Stomach (tissue), 9 donors: ENCODE data around the gene CTBP1. TPM values are rescaled to one million over a fixed set of nuclear protein-coding genes. Genes with fewer than 3 reads are reported as not detected.

ENCODE experiments used
- DNase-seq, 2 donors: peaks; one replicate each; pipeline versions ENCODE4 v3.0.0 to v3.0.0-alpha.2; 2013 to 2019
- H3K27ac ChIP-seq, 5 donors: fragments of 200-600 bp in 4 of 5; sonication (generic) in 4 of 5; one replicate each; pipeline ENCODE4 v1.5.1; 2013 to 2019; ENCODE audit warnings: mild to moderate bottlenecking in 1 of 5, moderate library complexity in 1 of 5
- H3K27me3 ChIP-seq, 3 donors: fragments of 200-600 bp; sonication (generic); one replicate each; pipeline ENCODE4 v1.5.1; 2017 to 2019; ENCODE audit warnings: mixed run types in 1 of 3
- H3K36me3 ChIP-seq, 4 donors: fragments of 200-600 bp; sonication (generic); 1 replicate in 3 of 4; 2 replicates in 1 of 4; pipeline ENCODE4 v1.5.1; 2016 to 2019
- H3K4me1 ChIP-seq, 4 donors: fragments of 200-600 bp; sonication (generic); one replicate each; pipeline ENCODE4 v1.5.1; 2016 to 2019
- H3K4me3 ChIP-seq, 4 donors: fragments of 200-600 bp; sonication (generic) in 3 of 4; one replicate each; pipeline ENCODE4 v1.5.1; 2016 to 2019; ENCODE audit warnings: mild to moderate bottlenecking in 1 of 4
- H3K9me3 ChIP-seq, 4 donors: fragments of 200-600 bp; sonication (generic); one replicate each; pipeline ENCODE4 v1.5.1; 2016 to 2019
- EP300 ChIP-seq: sonication (generic); formaldehyde crosslinking; IDR thresholded peaks from one replicate; pipeline ENCODE4 v1.6.1; 2017; ENCODE audit warnings: antibody characterized with exemption
- POLR2A ChIP-seq, 4 donors: fragments of 450-650 bp; IDR thresholded peaks; one replicate each; pipeline ENCODE4 v1.6.1; 2016; ENCODE audit warnings: antibody characterized with exemption in 4 of 4, control low read depth in 2 of 4, mild to moderate bottlenecking in 1 of 4, moderate library complexity in 1 of 4
- POLR2AphosphoS5 ChIP-seq, 3 donors: sonication (generic); formaldehyde crosslinking; IDR thresholded peaks; one replicate each; pipeline ENCODE4 v1.6.1; 2016; ENCODE audit warnings: antibody characterized with exemption in 3 of 3
- WGBS, 5 donors: extraction: QIAGEN DNeasy Blood & Tissue Kit in 3 of 5; methylation state at CpG; one replicate each; pipeline versions ENCODE4 v1.1.5 to v1.1.7; 2013 to 2018; 5-methylcytosine and 5-hydroxymethylcytosine counted together
- intact Hi-C: fragments of 100-400 bp; cut with DNase I; formaldehyde crosslinking; loops from one replicate; pipeline ENCODE4 v1.15.1; 2023; ENCODE audit warnings: low total_unique reads
- polyA plus RNA-seq, 3 donors: library from polyadenylated mRNA; stranded (reverse); fragments of 200-250 nt; gene quantifications; one replicate each; pipeline ENCODE4 v1.2.3, GENCODE V29; 2013
- total RNA-seq, 5 donors: library from RNA; depleted of rRNA; stranded (reverse); fragments of >200 nt; gene quantifications; one replicate each; pipeline versions ENCODE4 v1.1.0 to v1.2.3, GENCODE V29; 2014 to 2016
- TF ChIP-seq, protein P1 (sequence below), 7 experiments: fragments of 450-650 bp in 4 of 7; fragments of 200-600 bp in 3 of 7; sonication (generic) in 3 of 7; IDR thresholded peaks; one replicate each; pipeline ENCODE4 v1.5.1; 2016 to 2019; ENCODE audit warnings: antibody characterized with exemption in 7 of 7, control low read depth in 2 of 7, mild to moderate bottlenecking in 1 of 7
- donor health status: healthy with polysubstance abuse.
- donor health status: Bipolar disorder and iron deficiency.
- donor health status: healthy.

The CTBP1 gene
- total and polyA plus RNA-seq, 8 donors: 72.7 to 415 (median 95.1) TPM

DNA sequence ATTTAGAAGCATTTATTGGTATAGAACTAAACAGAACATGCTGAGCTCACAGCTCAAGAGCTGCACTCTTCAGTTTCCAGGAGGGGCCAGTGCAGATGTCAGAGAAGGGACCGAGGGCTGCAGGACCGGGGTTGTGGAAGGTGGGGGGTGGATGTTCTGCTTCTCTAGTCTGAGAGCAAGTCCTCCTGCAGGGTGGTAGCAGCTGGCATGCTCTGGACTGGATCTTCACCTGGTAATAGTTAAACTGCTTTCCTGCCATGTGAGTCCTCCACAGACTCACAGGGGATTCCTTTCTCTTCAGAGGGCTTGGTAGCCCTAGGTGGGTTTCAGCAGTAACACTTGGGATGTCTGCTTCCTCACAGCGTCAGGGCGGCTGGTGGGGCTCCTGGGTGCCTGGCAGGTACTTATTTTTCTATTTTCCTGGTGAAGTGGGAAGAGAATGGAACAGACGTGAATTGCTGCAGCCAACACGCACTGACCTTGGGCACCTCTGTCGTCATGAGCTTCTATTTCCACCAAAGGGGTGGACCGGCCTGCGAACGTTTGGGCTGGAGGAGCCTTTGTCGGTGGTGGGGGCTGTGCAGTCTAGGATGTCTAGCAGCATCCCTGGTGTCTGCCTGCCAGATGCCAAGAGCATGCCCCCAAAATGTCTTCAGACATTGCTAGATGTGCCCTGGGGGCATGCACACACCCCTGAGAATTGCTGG is 43.2 kb upstream of the CTBP1 start:
- TF ChIP-seq, protein P1, sequence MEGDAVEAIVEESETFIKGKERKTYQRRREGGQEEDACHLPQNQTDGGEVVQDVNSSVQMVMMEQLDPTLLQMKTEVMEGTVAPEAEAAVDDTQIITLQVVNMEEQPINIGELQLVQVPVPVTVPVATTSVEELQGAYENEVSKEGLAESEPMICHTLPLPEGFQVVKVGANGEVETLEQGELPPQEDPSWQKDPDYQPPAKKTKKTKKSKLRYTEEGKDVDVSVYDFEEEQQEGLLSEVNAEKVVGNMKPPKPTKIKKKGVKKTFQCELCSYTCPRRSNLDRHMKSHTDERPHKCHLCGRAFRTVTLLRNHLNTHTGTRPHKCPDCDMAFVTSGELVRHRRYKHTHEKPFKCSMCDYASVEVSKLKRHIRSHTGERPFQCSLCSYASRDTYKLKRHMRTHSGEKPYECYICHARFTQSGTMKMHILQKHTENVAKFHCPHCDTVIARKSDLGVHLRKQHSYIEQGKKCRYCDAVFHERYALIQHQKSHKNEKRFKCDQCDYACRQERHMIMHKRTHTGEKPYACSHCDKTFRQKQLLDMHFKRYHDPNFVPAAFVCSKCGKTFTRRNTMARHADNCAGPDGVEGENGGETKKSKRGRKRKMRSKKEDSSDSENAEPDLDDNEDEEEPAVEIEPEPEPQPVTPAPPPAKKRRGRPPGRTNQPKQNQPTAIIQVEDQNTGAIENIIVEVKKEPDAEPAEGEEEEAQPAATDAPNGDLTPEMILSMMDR (IDR thresholded peaks at IDR 0.05): no peak
- TF ChIP-seq POLR2A (IDR thresholded peaks at IDR 0.05) (no peak), EP300 (no peak), POLR2AphosphoS5 (IDR thresholded peaks at IDR 0.05) (no peak)
- Histone ChIP-seq H3K36me3 (peaks cover under 1 to 14% (median 10%) of the 10 kb centered on the region in 4 donors), H3K27ac (peak overlapping the region in 2 of 5 donors; percentile 15 to 18), H3K4me3 (peak overlapping the region in 1 of 4 donors; percentile 94), H3K27me3 (no peaks in the 10 kb centered on the region), H3K9me3 (no peaks in the 10 kb centered on the region), H3K4me1 (peaks cover 50 to 72% (median 62%) of the 10 kb centered on the region in 4 donors)
- whole genome bisulfite sequencing, 5 donors: 60 to 74% (median 65%) methylated on average over 5 to 11 of the region's 11 CpGs
- intact Hi-C loops: loop anchor here (5.0 kb wide), 1 partner anchor 55 kb away; the partner anchor contains the start of gene UVSSA
- DNase-seq: peak in 1 of 2 donors; percentile 13

DNA sequence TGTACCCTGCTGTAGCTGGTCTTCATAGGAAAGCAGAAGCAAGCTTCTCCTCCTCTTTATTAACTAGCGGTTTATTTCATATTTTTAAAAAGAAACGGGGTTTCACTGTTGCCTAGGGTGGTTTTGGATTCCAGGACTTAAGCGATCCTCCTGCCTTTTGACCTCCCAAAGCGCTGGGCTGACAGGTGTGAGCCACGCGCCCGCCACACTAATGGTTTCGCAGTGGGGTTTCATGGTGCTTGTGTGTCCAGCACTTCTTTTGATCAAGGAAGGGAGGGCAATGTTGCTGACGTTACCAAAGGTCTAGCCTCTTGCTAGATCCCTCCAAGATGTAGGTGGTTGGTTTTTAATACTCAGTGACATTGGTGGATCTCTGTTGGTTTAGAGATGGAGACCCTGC is 42.2 kb upstream of the CTBP1 start:
- no peaks in the 10 kb centered on the region for H3K9me3 ChIP-seq
- H3K27ac ChIP-seq: peak overlapping the region; percentile 89 to 97 (median 95)
- peaks cover 50 to 63% (median 59%) of the 10 kb centered on the region in 4 donors for H3K4me1 ChIP-seq
- 26 to 57% (median 35%) methylated on average over 9 of the region's 9 CpGs for WGBS, 5 donors
- no peaks in the 10 kb centered on the region for H3K27me3 ChIP-seq
- no peak for TF ChIP-seq POLR2AphosphoS5 (IDR thresholded peaks at IDR 0.05)
- no peak for TF ChIP-seq POLR2A (IDR thresholded peaks at IDR 0.05)
- TF ChIP-seq, protein P1 (IDR thresholded peaks at IDR 0.05): no peak
- TF ChIP-seq EP300: no peak
- intact Hi-C loops: loop anchor here (5.0 kb wide), 1 partner anchor 56 kb away; the partner anchor contains the start of gene UVSSA
- H3K4me3 ChIP-seq: peak overlapping the region; percentile 78 to 94 (median 90)
- peak in 1 of 2 donors; percentile 23 for DNase-seq
- H3K36me3 ChIP-seq: peaks cover 0 to 5% (median 2%) of the 10 kb centered on the region in 4 donors

DNA sequence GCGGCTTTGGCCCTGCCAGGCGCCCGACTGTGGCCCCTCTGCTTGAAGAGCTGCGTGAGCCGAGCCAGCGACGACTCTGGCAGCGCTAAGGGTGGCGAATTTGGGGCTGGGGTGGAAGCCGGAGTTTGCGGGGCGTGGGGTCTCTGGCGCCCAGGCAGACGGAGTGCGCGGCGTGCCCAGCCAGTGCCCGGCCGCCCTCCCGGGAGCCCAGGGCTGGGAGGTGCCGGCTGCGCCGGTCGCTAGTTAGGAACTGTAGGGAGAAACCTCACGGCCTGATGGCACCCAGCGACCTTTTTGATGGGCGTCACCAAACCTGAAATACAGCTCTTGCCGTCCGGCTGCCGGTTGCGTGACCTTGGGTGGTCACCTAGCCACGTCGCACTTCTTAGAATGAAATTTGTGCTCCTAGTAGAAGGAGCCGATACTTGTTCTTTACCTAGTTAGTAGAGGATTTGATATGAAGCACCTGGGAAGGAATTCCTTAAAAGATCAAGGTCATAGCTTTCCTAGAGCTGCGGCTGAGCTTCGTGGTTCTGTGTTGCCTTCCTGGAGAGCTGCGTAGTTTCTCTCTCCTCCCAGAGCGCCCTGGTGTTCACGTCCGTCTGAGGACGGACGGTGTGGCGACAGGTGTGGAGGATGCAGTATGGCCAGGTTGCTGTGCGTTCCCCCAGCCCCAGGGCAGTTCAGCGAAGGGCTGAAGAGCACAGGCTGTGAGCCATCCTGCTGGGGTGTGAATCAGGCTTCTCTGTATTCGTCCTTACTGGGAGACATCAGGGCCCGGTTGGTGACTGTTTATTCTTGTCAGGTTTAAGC is 41.4 kb upstream of the CTBP1 start:
- Histone ChIP-seq H3K36me3 (peaks cover 0 to 5% (median 2%) of the 10 kb centered on the region in 4 donors), H3K4me3 (peak overlapping the region; percentile 78 to 94 (median 90)), H3K4me1 (peaks cover 50 to 59% (median 56%) of the 10 kb centered on the region in 4 donors), H3K27ac (peak overlapping the region; percentile 89 to 97 (median 95)), H3K27me3 (no peaks in the 10 kb centered on the region), H3K9me3 (no peaks in the 10 kb centered on the region)
- intact Hi-C loops: loop anchor here (5.0 kb wide), 1 partner anchor 57 kb away; the partner anchor contains the start of gene UVSSA
- DNase-seq: peak; percentile 64 to 87
- TF ChIP-seq POLR2AphosphoS5 (IDR thresholded peaks at IDR 0.05) (peak in 2 of 3 donors; percentile 30 to 43), POLR2A (IDR thresholded peaks at IDR 0.05) (no peak)
- WGBS, 5 donors: 0 to 1% (median 0%) methylated on average over 38 to 47 of the region's 47 CpGs

DNA sequence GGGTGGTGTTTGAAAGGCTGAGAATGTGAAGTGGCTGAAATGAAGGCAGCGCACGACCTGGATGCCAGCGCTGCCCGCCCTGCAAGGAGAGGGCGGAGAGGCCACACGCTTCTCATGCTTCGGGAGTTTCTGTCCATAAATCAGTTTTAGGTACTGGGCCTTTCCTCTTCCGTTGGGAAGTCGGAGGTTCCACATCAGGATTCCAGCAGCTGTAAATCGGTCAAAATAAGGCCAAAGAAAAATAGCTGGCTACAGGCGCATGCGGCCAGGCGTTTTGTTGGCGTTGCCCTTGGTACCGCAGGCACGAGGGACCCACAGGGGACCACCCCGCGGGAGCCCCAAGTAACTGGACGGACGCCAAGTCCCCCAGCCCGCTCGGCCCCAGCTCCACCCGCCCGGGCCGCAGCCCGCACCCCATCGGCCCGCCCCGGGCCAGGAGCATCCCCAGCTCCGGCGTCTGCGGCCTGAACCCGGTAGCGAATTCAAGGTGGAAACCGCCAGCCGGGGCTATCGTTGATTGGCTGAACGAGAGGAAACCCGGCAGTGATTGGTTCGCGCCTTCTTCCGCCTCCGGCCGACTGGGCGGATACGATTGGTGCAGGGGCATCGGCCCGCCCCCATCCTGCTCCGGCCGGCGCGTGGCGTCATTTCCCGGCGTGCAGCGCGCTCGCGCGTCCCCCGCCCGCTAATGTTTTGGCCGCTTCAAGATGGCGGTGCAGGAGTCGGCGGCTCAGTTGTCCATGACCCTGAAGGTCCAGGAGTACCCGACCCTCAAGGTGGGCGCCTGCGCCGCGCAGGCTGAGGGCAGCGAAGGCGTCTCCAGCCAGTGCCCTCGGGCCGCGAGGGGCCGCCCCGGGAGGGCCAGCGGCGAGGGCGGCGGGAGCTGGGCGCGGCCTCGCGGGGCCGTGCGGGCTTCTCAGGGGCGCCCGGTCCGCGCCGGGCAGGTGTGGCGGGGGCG is 40.6 kb upstream of the CTBP1 start, which contains the start of gene MAEA:
MAEA (plus strand) TSS at position 685 of the 958 bp plus-strand sequence; CDS start at position 708, 23 bp downstream.
- Histone ChIP-seq H3K9me3 (no peaks in the 10 kb centered on the region), H3K27me3 (no peaks in the 10 kb centered on the region), H3K4me1 (peaks cover 42 to 50% (median 47%) of the 10 kb centered on the region in 4 donors), H3K36me3 (peaks cover 0 to 5% (median 2%) of the 10 kb centered on the region in 4 donors), H3K27ac (peak within 1 kb of the TSS; percentile 89 to 97 (median 95)), H3K4me3 (peak within 1 kb of the TSS; percentile 78 to 94 (median 90))
- TF ChIP-seq POLR2AphosphoS5 (IDR thresholded peaks at IDR 0.05): peak; percentile 84 to 88 (median 88)
- TF ChIP-seq EP300: no peak
- peak in 2 of 4 donors; percentile 18 to 31 for TF ChIP-seq POLR2A (IDR thresholded peaks at IDR 0.05)
- peak; percentile 98 to 99 for DNase-seq
- WGBS, 5 donors: 1 to 3% (median 1%) methylated on average over 14 to 95 of the region's 95 CpGs
- intact Hi-C loops: loop anchor here (5.0 kb wide), 1 partner anchor 58 kb away; the partner anchor contains the start of gene UVSSA
